ENCODE data around the gene LRSAM1.

- no peak for TF ChIP-seq CTCF (IDR thresholded peaks at IDR 0.05)
- TF ChIP-seq POLR2A (IDR thresholded peaks at IDR 0.05), result no peak
Measured at GRCh38 chr9:127549218-127549617, 97.9 kb downstream of the LRSAM1 start.
